Measurements from ENCODE around the gene ADGRV1. TPM values are rescaled to one million over a fixed set of nuclear protein-coding genes. Genes with fewer than 3 reads are reported as not detected.

ADGRV1 gene
- total RNA-seq, 5 donors from 2014 or later (not counting 1 experiment from before 2014, with no cell fraction given) = 0.68 to 1.6 (median 1.2) TPM; not detected in 1

GRCh38 chr5:91079037-91079436, 520.4 kb downstream of the ADGRV1 start:
- ChIA-PET POLR2A (no interaction called here), CTCF (no interaction called here)
- Histone ChIP-seq H3K27ac (ENCODE audit: low read length) (no peak overlapping the region), H3K36me3 (ENCODE audit: control insufficient read depth in 2 of 2, extremely low read depth in 1 of 2, insufficient read depth in 1 of 2, low read length in 1 of 2) (no peaks in the 10 kb centered on the region), H3K4me3 (ENCODE audit: control insufficient read depth in 1 of 2, extremely low read depth in 1 of 2, low read length in 1 of 2) (no peak overlapping the region), H3K9me3 (no peaks in the 10 kb centered on the region), H3K27me3 (replicated peaks in 1 of 2; ENCODE audit: control insufficient read depth in 2 of 2, extremely low read depth in 1 of 2, insufficient read depth in 2 of 2, low read length in 1 of 2) (no peaks in the 10 kb centered on the region), H3K4me1 (ENCODE audit: control insufficient read depth in 1 of 2, extremely low read depth in 1 of 2, insufficient read depth in 2 of 2, low read length in 2 of 2) (no peaks in the 10 kb centered on the region)
- no peak for ATAC-seq (replicated peaks in 1 of 4)
- Mint-ChIP-seq H3K4me3 (no peak overlapping the region), H3K27me3 (peaks cover 0 to 13% of the 10 kb centered on the region in 2 donors), H3K9me3 (no peaks in the 10 kb centered on the region), H3K36me3 (no peaks in the 10 kb centered on the region), H3K27ac (no peak overlapping the region), H3K4me1 (no peaks in the 10 kb centered on the region)
- no peak for DNase-seq
- no CpG with 5 or more reads among the region's 2 CpGs for WGBS (ENCODE audit: insufficient coverage)

- H3K36me3 Mint-ChIP-seq = no peaks in the 10 kb centered on the region
- no peak overlapping the region for H3K27ac Mint-ChIP-seq
- H3K4me1 ChIP-seq (ENCODE audit: control insufficient read depth in 1 of 2, extremely low read depth in 1 of 2, insufficient read depth in 2 of 2, low read length in 2 of 2) = no peaks in the 10 kb centered on the region
- H3K27me3 Mint-ChIP-seq = peaks cover 0 to 3% of the 10 kb centered on the region in 2 donors
- POLR2A ChIA-PET = no interaction called here
- DNase-seq (no peak), ATAC-seq (replicated peaks in 1 of 4) (no peak)
- no peaks in the 10 kb centered on the region for H3K9me3 Mint-ChIP-seq
- H3K36me3 ChIP-seq (ENCODE audit: control insufficient read depth in 2 of 2, extremely low read depth in 1 of 2, insufficient read depth in 1 of 2, low read length in 1 of 2) = no peaks in the 10 kb centered on the region
- no CpG with 5 or more reads among the region's 1 CpG for WGBS (ENCODE audit: insufficient coverage)
- no peaks in the 10 kb centered on the region for H3K9me3 ChIP-seq
- H3K27ac ChIP-seq (ENCODE audit: low read length) = no peak overlapping the region
- no peaks in the 10 kb centered on the region for H3K4me1 Mint-ChIP-seq
- CTCF ChIA-PET = interaction anchor here in 1 of 2 donors (1.4 kb wide), 1 partner anchor 330 kb away, joined by 4 read pairs; no protein-coding TSS in a partner anchor
- no peak overlapping the region for H3K4me3 ChIP-seq (ENCODE audit: control insufficient read depth in 1 of 2, extremely low read depth in 1 of 2, low read length in 1 of 2)
- no peaks in the 10 kb centered on the region for H3K27me3 ChIP-seq (replicated peaks in 1 of 2; ENCODE audit: control insufficient read depth in 2 of 2, extremely low read depth in 1 of 2, insufficient read depth in 2 of 2, low read length in 1 of 2)
- no peak overlapping the region for H3K4me3 Mint-ChIP-seq
Measured at GRCh38 chr5:91089758-91090157, 531.2 kb downstream of the ADGRV1 start.

GRCh38 chr5:91090995-91091394, 532.4 kb downstream of the ADGRV1 start:
- no peak for ATAC-seq (replicated peaks in 1 of 4)
- 0% methylated on average over 1 of the region's 1 CpG for WGBS (ENCODE audit: insufficient coverage)

GRCh38 chr5:91091471-91092234, 533.1 kb downstream of the ADGRV1 start:
- DNase-seq (no peak), ATAC-seq (replicated peaks in 1 of 4) (no peak)
- H3K4me1 ChIP-seq (ENCODE audit: control insufficient read depth in 1 of 2, extremely low read depth in 1 of 2, insufficient read depth in 2 of 2, low read length in 2 of 2) = no peaks in the 10 kb centered on the region
- H3K9me3 ChIP-seq = no peaks in the 10 kb centered on the region
- no peaks in the 10 kb centered on the region for H3K36me3 ChIP-seq (ENCODE audit: control insufficient read depth in 2 of 2, extremely low read depth in 1 of 2, insufficient read depth in 1 of 2, low read length in 1 of 2)
- H3K27me3 ChIP-seq (replicated peaks in 1 of 2; ENCODE audit: control insufficient read depth in 2 of 2, extremely low read depth in 1 of 2, insufficient read depth in 2 of 2, low read length in 1 of 2) = no peaks in the 10 kb centered on the region
- no peak overlapping the region for H3K27ac ChIP-seq (ENCODE audit: low read length)
- H3K27me3 Mint-ChIP-seq = peaks cover 0 to 3% of the 10 kb centered on the region in 2 donors
- H3K9me3 Mint-ChIP-seq = no peaks in the 10 kb centered on the region
- CTCF ChIA-PET = no interaction called here
- 100% methylated on average over 1 of the region's 4 CpGs for WGBS (ENCODE audit: insufficient coverage)
- no peak overlapping the region for H3K27ac Mint-ChIP-seq
- H3K4me3 Mint-ChIP-seq = no peak overlapping the region
- no peaks in the 10 kb centered on the region for H3K36me3 Mint-ChIP-seq
- no peaks in the 10 kb centered on the region for H3K4me1 Mint-ChIP-seq
- POLR2A ChIA-PET = no interaction called here
- H3K4me3 ChIP-seq (ENCODE audit: control insufficient read depth in 1 of 2, extremely low read depth in 1 of 2, low read length in 1 of 2) = no peak overlapping the region

More at GRCh38 chr5:91090995-91091394, 532.4 kb downstream of the ADGRV1 start:
- Mint-ChIP-seq H3K36me3 (no peaks in the 10 kb centered on the region), H3K4me1 (no peaks in the 10 kb centered on the region), H3K9me3 (no peaks in the 10 kb centered on the region), H3K27ac (no peak overlapping the region), H3K4me3 (no peak overlapping the region), H3K27me3 (peaks cover 0 to 3% of the 10 kb centered on the region in 2 donors)
- no peak for DNase-seq
- no peaks in the 10 kb centered on the region for H3K9me3 ChIP-seq
- no peaks in the 10 kb centered on the region for H3K27me3 ChIP-seq (replicated peaks in 1 of 2; ENCODE audit: control insufficient read depth in 2 of 2, extremely low read depth in 1 of 2, insufficient read depth in 2 of 2, low read length in 1 of 2)
- no peaks in the 10 kb centered on the region for H3K4me1 ChIP-seq (ENCODE audit: control insufficient read depth in 1 of 2, extremely low read depth in 1 of 2, insufficient read depth in 2 of 2, low read length in 2 of 2)
- H3K27ac ChIP-seq (ENCODE audit: low read length) = no peak overlapping the region
- CTCF ChIA-PET = no interaction called here
- POLR2A ChIA-PET = no interaction called here
- no peaks in the 10 kb centered on the region for H3K36me3 ChIP-seq (ENCODE audit: control insufficient read depth in 2 of 2, extremely low read depth in 1 of 2, insufficient read depth in 1 of 2, low read length in 1 of 2)
- no peak overlapping the region for H3K4me3 ChIP-seq (ENCODE audit: control insufficient read depth in 1 of 2, extremely low read depth in 1 of 2, low read length in 1 of 2)

GRCh38 chr5:91092859-91093783, 534.5 kb downstream of the ADGRV1 start:
- no peaks in the 10 kb centered on the region for H3K27me3 ChIP-seq (replicated peaks in 1 of 2; ENCODE audit: control insufficient read depth in 2 of 2, extremely low read depth in 1 of 2, insufficient read depth in 2 of 2, low read length in 1 of 2)
- no peaks in the 10 kb centered on the region for H3K4me1 ChIP-seq (ENCODE audit: control insufficient read depth in 1 of 2, extremely low read depth in 1 of 2, insufficient read depth in 2 of 2, low read length in 2 of 2)
- Mint-ChIP-seq H3K36me3 (no peaks in the 10 kb centered on the region), H3K9me3 (no peaks in the 10 kb centered on the region), H3K4me1 (no peaks in the 10 kb centered on the region), H3K4me3 (no peak overlapping the region), H3K27ac (no peak overlapping the region), H3K27me3 (peaks cover 0 to 3% of the 10 kb centered on the region in 2 donors)
- no peaks in the 10 kb centered on the region for H3K9me3 ChIP-seq
- H3K4me3 ChIP-seq (ENCODE audit: control insufficient read depth in 1 of 2, extremely low read depth in 1 of 2, low read length in 1 of 2) = no peak overlapping the region
- H3K27ac ChIP-seq (ENCODE audit: low read length) = no peak overlapping the region
- POLR2A ChIA-PET = interaction anchor here in 1 of 2 donors (0.7 kb wide), 1 partner anchor 49 kb away, joined by 3 read pairs; no protein-coding TSS in a partner anchor
- no peak for DNase-seq
- CTCF ChIA-PET = no interaction called here
- no peak for ATAC-seq (replicated peaks in 1 of 4)
- WGBS (ENCODE audit: insufficient coverage) = 63% methylated on average over 4 of the region's 8 CpGs
- H3K36me3 ChIP-seq (ENCODE audit: control insufficient read depth in 2 of 2, extremely low read depth in 1 of 2, insufficient read depth in 1 of 2, low read length in 1 of 2) = no peaks in the 10 kb centered on the region

GRCh38 chr5:91095313-91095712, 536.7 kb downstream of the ADGRV1 start:
- POLR2A ChIA-PET = interaction anchor here in 1 of 2 donors (0.6 kb wide), 1 partner anchor 24 kb away, joined by 3 read pairs; no protein-coding TSS in a partner anchor
- no peak overlapping the region for H3K4me3 ChIP-seq (ENCODE audit: control insufficient read depth in 1 of 2, extremely low read depth in 1 of 2, low read length in 1 of 2)
- H3K9me3 ChIP-seq = no peaks in the 10 kb centered on the region
- H3K4me1 ChIP-seq (ENCODE audit: control insufficient read depth in 1 of 2, extremely low read depth in 1 of 2, insufficient read depth in 2 of 2, low read length in 2 of 2) = no peaks in the 10 kb centered on the region
- DNase-seq (no peak), ATAC-seq (replicated peaks in 1 of 4) (no peak)
- no peaks in the 10 kb centered on the region for H3K36me3 ChIP-seq (ENCODE audit: control insufficient read depth in 2 of 2, extremely low read depth in 1 of 2, insufficient read depth in 1 of 2, low read length in 1 of 2)
- Mint-ChIP-seq H3K27ac (no peak overlapping the region), H3K36me3 (no peaks in the 10 kb centered on the region), H3K4me1 (no peaks in the 10 kb centered on the region), H3K9me3 (no peaks in the 10 kb centered on the region), H3K27me3 (peaks cover 4 to 5% of the 10 kb centered on the region in 2 donors), H3K4me3 (no peak overlapping the region)
- WGBS (ENCODE audit: insufficient coverage) = no CpG with 5 or more reads among the region's 3 CpGs
- CTCF ChIA-PET = no interaction called here
- no peak overlapping the region for H3K27ac ChIP-seq (ENCODE audit: low read length)
- H3K27me3 ChIP-seq (replicated peaks in 1 of 2; ENCODE audit: control insufficient read depth in 2 of 2, extremely low read depth in 1 of 2, insufficient read depth in 2 of 2, low read length in 1 of 2) = peaks cover 0 to 4% of the 10 kb centered on the region in 2 experiments
